Activated naive CD8-positive, alpha-beta T cell treated with anti-CD3 and anti-CD28 coated beads for 36 hours (primary cell): Measurements from ENCODE around the gene MDC1. TPM values are rescaled to one million over a fixed set of nuclear protein-coding genes. Genes with fewer than 3 reads are reported as not detected.
"Not testable (repeated sequence)": the region's sequence is repeated elsewhere in the genome, so short reads cannot be mapped to it uniquely, and the experiment has no call there.

Source experiments
- DNase-seq: peaks from one replicate; pipeline ENCODE4 v3.0.0; 2021
- H3K27ac Mint-ChIP-seq: one replicate; pipeline ENCODE4 v1.8.0; 2022; ENCODE audit warnings: mild to moderate bottlenecking, moderate library complexity, mixed read lengths
- H3K27me3 Mint-ChIP-seq: one replicate; pipeline ENCODE4 v1.8.0; 2022; ENCODE audit warnings: mild to moderate bottlenecking, mixed read lengths
- H3K36me3 Mint-ChIP-seq: one replicate; pipeline ENCODE4 v1.8.0; 2021; ENCODE audit warnings: mild to moderate bottlenecking, mixed read lengths
- H3K4me1 Mint-ChIP-seq: one replicate; pipeline ENCODE4 v1.8.0; 2021; ENCODE audit warnings: mixed read lengths
- H3K4me3 Mint-ChIP-seq: one replicate; pipeline ENCODE4 v1.8.0; 2022; ENCODE audit warnings: mild to moderate bottlenecking, moderate library complexity, mixed read lengths
- H3K9me3 Mint-ChIP-seq: one replicate; pipeline ENCODE4 v1.8.0; 2022; ENCODE audit warnings: mixed read lengths
- total RNA-seq, 2 experiments: library from RNA; stranded (reverse); gene quantifications; one replicate each; pipeline ENCODE4 v1.2.3, GENCODE V29; 2021

Gene MDC1
- total RNA-seq, 2 experiments from 2014 or later, result 63.2 to 67.0 TPM

DNA sequence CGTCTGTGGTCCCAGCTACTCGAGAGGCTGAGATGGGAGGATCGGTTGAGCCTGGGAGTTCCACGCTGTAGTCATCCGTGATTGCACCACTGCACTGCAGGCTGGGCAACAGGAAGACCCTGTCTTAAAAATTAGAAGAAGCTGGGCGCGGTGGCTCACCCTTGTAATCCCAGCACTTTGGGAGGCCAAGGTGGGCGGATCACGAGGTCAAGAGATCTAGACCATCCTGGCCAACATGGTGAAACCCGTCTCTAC, 4.9 kb upstream of the MDC1 start:
- not testable (repeated sequence) for DNase-seq, H3K9me3 Mint-ChIP-seq
- Mint-ChIP-seq H3K36me3 (peaks cover 61% of the 10 kb centered on the region), H3K4me1 (peaks cover 44% of the 10 kb centered on the region), H3K4me3 (peak overlapping the region; percentile 97), H3K27me3 (peaks cover 16% of the 10 kb centered on the region), H3K27ac (peak overlapping the region; percentile 100)

DNA sequence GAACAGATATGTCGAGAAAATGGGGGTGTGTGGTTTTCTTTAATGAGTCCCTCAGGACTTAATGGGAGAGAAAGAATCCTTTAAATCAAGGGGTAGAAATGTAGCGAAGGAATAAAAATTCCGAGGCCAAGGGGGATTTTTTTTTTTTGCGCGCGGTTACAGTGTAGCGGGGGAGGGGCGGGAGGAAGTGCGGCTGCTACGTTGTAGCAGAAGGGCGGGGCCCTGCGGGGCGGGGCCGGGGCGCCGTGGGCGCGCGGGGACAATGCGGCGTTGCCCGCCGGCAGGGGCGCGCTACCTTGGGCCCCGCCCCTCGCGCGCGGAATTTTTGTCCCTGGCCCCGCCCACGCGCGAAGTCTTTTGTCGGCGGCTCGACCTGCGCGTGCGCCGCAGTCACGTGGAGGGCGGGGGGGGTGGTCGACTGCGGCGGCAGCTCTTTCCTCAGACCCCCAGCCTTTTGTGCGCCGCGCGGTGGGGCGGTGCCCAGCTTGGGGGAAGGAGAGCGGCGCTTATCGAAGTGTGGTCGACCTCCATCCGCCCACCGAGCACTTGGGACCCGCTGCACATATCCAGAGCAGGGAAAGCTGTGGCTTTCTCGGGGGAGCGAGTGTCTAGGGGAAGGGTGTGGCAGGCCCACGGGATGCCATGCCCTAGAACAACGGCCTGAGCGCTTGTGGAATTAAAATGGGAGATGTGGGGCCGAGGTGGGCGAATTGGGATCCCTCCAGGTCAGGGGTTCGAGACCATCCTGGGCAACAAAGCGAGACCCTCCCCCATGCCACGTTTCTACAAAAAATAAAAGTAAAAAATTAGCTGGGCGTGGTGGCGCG, 4.3 kb upstream of the MDC1 start:
- Mint-ChIP-seq H3K4me1 (peaks cover 48% of the 10 kb centered on the region), H3K27ac (peak overlapping the region; percentile 100), H3K9me3 (peaks cover 1% of the 10 kb centered on the region), H3K4me3 (peak overlapping the region; percentile 97), H3K36me3 (peaks cover 67% of the 10 kb centered on the region), H3K27me3 (peaks cover 16% of the 10 kb centered on the region)
- DNase-seq, result peak; percentile 98

DNA sequence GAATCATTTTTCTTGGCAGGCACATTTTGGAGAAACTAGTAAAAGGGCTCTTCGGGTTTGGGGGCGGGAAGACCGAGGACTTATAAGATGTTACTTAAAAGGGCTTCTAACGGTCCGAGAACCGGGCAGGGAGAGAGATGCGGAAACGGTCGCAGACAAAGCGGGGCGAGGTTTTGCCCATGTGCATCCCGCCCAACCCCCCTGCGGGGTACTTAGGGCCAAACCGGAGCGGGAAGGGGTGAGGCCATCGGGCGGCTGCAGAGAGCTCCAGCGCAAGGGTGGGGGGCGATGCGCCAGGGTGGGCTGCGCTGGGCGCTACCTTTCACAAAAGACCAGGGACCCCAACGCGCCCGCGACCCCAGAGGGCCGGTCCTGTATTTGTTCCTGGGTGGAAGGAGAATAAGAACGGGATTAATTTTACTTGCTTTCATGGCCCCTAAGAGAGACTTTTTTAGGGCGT, 3.7 kb upstream of the MDC1 start:
- H3K4me1 Mint-ChIP-seq, result peaks cover 54% of the 10 kb centered on the region
- peaks cover 16% of the 10 kb centered on the region for H3K27me3 Mint-ChIP-seq
- peaks cover 1% of the 10 kb centered on the region for H3K9me3 Mint-ChIP-seq
- H3K27ac Mint-ChIP-seq, result peak overlapping the region; percentile 100
- DNase-seq, result peak; percentile 72
- H3K4me3 Mint-ChIP-seq, result peak overlapping the region; percentile 97
- peaks cover 71% of the 10 kb centered on the region for H3K36me3 Mint-ChIP-seq

DNA sequence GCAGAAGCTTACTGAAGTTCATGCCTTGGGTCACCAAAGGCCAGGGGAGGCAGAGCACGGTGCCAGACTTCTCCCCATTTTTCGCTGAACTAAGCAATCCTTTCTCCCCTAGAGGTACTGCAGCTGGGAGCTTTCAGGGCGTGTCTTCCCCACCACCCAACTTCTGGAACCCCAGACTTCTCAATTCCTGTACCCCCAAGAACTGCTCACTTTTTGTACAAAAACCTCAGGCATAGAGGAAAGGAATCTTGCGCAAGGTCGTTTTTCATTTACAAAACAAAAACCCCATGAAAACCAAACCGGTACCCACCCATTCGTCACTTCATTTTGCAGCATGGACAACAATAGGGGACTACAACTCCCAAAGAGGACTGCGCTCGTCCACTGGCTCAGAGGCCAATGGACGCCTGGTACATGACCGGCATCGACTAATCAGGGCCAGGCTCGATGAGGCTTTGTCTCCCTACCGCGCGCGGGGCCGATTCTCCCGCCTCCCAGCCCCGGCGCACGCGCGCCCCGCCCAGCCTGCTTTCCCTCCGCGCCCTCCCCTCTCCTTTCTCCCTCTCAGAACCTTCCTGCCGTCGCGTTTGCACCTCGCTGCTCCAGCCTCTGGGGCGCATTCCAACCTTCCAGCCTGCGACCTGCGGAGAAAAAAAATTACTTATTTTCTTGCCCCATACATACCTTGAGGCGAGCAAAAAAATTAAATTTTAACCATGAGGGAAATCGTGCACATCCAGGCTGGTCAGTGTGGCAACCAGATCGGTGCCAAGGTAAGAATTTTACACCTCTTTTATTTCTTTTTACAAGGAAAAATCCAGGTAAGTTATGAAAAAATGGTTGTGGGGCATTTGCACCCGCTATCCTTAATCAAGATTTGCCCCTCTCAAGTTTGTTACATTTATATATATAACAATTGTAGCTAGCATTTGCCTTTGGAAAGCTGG, 3.0 kb upstream of the MDC1 start, which contains the start of gene TUBB:
Gene TUBB (plus strand): TSS at position 562 of the 947 bp plus-strand sequence. CDS start 155 bp downstream, at position 717.
- peaks cover 72% of the 10 kb centered on the region for H3K36me3 Mint-ChIP-seq
- DNase-seq, result peak; percentile 96
- peak within 1 kb of the TSS; percentile 97 for H3K4me3 Mint-ChIP-seq
- peaks cover 14% of the 10 kb centered on the region for H3K27me3 Mint-ChIP-seq
- peak within 1 kb of the TSS; percentile 100 for H3K27ac Mint-ChIP-seq
- H3K4me1 Mint-ChIP-seq, result peaks cover 56% of the 10 kb centered on the region
- peaks cover 1% of the 10 kb centered on the region for H3K9me3 Mint-ChIP-seq

DNA sequence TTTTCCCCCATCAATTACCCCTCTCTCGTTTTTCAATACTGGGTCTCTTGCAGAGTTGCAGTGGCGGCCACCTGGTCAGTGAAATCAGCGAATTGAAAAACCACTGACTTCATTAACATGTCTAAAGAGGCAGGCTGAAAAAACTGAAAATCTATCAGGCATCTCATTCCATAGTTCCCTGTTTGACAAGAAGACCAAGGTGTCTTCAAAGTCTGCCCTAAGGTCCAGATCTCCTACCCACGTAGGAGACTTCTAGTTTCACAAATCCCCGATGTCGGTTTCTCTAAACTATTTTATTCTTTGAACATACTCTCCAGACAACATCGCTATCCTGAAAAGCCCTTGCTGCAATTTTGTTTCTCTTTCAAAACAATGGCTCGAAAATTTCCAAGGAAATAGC, 2.3 kb upstream of the MDC1 start:
- H3K27me3 Mint-ChIP-seq, result peaks cover 12% of the 10 kb centered on the region
- H3K4me1 Mint-ChIP-seq, result peaks cover 53% of the 10 kb centered on the region
- peaks cover 1% of the 10 kb centered on the region for H3K9me3 Mint-ChIP-seq
- no peak for DNase-seq
- H3K36me3 Mint-ChIP-seq, result peaks cover 71% of the 10 kb centered on the region
- peak overlapping the region; percentile 100 for H3K27ac Mint-ChIP-seq
- H3K4me3 Mint-ChIP-seq, result peak overlapping the region; percentile 97

DNA sequence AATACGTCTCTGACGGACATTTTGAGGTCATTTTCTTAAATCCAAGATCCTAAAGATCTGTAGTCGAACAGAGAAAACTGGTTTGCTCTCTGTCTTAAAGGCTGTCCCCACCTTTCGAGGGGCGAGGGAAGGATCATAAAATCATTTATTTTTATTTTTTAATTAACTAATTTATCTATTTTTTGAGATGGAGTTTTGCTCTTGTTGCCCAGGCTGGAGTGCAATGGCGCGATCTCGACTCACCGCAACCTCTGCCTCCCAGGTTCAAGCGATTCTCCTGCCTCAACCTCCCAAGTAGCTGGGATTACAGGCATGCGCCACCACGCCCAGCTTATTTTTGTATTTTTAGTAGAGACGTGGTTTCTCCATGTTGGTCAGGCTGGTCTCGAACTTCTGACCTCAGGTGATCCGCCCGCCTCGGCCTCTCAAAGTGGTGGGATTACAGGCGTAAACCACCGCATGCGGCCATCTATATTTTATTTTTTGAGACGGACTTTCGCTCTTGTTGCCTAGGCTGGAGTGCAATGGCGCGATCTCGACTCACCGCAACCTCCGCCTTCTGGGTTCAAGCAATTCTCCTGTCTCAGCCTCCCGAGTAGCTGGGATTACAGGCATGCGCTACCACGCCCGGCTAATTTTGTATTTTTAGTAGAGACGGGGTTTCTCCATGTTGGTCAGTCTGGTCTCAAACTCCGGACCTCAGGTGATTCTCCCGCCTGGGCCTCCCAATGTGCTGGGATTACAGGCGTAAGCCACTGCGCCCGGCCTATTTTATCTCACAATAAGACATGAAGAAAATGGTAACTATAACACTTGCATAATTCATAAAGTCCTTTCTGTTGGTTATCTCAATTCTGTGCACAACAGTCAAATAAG, 1.0 kb upstream of the MDC1 start:
- Mint-ChIP-seq H3K36me3 (peaks cover 65% of the 10 kb centered on the region), H3K27ac (peak overlapping the region; percentile 100), H3K4me1 (peaks cover 40% of the 10 kb centered on the region), H3K27me3 (peaks cover 12% of the 10 kb centered on the region), H3K4me3 (peak overlapping the region; percentile 97)
- not testable (repeated sequence) for H3K9me3 Mint-ChIP-seq, DNase-seq

DNA sequence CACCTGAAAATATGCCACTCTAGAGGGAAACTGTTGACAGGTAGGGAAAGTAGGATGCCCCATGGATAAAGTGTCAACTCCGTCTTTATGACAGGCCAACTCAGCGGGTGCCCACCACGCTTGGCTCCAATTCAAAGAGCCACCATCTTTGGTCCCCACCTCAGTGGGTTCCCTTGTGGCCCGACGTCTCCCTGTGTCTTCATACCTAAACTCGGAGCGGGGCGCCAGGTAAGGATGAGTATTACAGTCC, 277 bp downstream of the MDC1 start:
- H3K4me3 Mint-ChIP-seq, result peak overlapping the region; percentile 97
- H3K4me1 Mint-ChIP-seq, result peaks cover 38% of the 10 kb centered on the region
- H3K9me3 Mint-ChIP-seq, result peaks cover 1% of the 10 kb centered on the region
- peak overlapping the region; percentile 100 for H3K27ac Mint-ChIP-seq
- no peak for DNase-seq
- H3K27me3 Mint-ChIP-seq, result peaks cover 12% of the 10 kb centered on the region
- H3K36me3 Mint-ChIP-seq, result peaks cover 61% of the 10 kb centered on the region

DNA sequence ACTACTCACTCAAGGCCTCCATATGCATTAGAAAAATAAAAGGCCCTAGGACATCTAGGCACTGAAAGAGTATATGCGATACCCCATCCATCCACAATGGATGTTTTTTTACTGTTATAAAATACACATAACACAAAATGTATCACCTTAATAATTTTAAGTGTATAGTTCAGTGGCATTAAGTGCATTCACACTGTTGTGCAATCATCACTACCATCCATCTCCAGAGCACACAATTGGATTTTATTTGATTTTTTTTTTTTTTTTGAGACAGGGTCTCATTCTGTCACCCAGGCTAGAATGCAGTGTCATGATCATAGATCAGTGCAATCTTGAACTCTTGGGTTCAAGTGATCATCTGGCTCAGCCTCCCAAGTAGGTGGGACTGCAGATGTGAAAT, 2.8 kb downstream of the MDC1 start:
- H3K27ac Mint-ChIP-seq, result no peak overlapping the region
- peaks cover 53% of the 10 kb centered on the region for H3K36me3 Mint-ChIP-seq
- DNase-seq, result no peak
- H3K4me1 Mint-ChIP-seq, result peaks cover 37% of the 10 kb centered on the region
- H3K4me3 Mint-ChIP-seq, result no peak overlapping the region
- H3K9me3 Mint-ChIP-seq, result peaks cover 1% of the 10 kb centered on the region
- no peaks in the 10 kb centered on the region for H3K27me3 Mint-ChIP-seq

DNA sequence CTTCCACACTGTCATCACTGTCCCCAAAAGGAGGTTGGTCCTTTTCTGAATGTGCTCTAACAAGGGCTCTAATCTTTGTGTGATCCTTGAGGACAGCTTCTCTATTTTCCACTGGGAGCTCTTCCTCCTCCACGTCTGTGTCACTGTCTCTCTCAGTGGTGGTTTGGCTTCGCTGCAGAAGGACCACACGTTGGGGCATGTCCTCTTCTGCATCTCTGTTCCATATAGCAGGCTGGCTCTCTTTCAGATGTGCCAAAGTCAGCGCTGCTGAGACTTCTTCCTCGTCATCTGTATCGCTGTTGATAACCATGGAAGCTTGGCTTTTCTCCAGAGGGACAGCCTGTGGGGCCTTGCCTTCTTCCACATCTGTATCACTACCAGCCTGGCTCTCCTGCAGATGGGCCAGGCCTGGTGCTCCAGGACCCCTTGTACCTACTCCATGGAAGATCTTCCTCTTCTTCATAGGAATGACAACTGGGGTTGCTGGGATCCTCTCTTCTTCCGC, 4.6 kb downstream of the MDC1 start:
- peak overlapping the region; percentile 9 for H3K27ac Mint-ChIP-seq

DNA sequence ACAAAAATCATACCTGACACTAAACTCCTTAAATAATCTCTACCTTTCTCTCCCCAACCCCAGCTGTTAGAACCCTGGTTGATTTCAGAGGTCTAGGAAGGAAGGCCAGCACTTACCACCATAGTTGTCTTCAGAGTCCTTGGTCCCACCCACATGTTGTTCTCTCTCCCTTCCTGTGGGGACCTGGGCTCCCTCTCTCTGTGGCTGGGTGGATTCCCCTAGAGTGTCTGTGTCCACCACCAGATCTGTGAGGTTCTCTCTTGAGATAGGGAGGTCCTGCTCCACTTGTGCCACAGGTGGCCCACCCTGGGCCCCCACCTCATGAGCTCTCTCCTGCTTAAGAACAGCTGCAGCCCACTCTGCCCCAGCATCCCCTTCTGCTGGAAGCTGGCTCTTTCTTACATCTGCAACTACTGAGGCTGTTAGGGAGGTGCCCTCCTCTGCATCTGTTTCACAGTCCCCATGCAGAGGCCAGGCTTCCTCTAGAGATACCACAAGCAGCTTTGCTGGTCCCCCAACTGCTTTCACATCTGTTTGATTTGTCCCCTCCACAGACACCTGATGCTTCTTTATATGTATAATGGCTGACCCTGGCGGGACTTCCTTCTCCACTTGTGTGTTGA, 5.2 kb downstream of the MDC1 start:
- DNase-seq, result no peak

More for the DNA sequence above, 4.6 kb downstream of the MDC1 start:
- Mint-ChIP-seq H3K36me3 (peaks cover 57% of the 10 kb centered on the region), H3K9me3 (peaks cover 1% of the 10 kb centered on the region), H3K4me3 (no peak overlapping the region), H3K4me1 (peaks cover 27% of the 10 kb centered on the region), H3K27me3 (no peaks in the 10 kb centered on the region)
- DNase-seq, result no peak

DNA sequence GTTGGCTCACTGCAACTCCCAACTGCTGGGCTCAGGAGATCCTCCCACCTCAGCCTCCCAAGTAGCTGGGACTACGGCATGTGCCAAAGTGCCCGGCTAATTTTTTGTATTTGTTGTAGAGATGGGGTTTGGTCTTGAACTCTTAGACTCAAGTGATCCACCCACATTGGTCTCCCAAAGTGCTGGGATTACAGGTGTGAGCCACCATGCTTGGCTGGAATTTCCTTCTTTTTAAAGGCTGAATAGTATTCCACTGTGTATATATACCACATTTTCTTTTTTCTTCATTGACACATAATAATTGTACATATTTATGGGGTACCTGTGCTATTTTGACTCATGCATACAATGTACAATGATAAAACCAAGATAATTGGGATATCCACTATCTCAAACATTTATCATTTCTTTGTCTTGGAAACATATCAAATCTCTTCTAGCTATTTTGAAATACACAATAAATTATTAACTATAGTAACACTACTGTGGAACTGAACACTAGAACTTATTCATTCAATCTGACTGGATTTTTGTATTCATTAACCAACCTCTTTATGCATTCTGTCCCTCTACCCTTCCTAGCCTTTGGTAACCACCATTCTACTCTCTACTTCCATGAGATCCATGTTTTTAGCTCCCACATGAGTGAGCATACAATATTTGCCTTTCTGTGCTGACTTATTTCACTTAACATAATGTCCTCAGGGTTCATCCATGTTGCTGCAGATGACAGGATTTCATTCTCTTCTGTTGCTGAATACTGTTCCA, 7.8 kb downstream of the MDC1 start:
- H3K27ac Mint-ChIP-seq, result no peak overlapping the region
- no peaks in the 10 kb centered on the region for H3K9me3 Mint-ChIP-seq
- H3K4me1 Mint-ChIP-seq, result peaks cover 7% of the 10 kb centered on the region
- DNase-seq, result no peak
- H3K4me3 Mint-ChIP-seq, result no peak overlapping the region
- no peaks in the 10 kb centered on the region for H3K27me3 Mint-ChIP-seq
- H3K36me3 Mint-ChIP-seq, result peaks cover 48% of the 10 kb centered on the region

More for the DNA sequence above, 5.2 kb downstream of the MDC1 start:
- peaks cover 25% of the 10 kb centered on the region for H3K4me1 Mint-ChIP-seq
- peaks cover 56% of the 10 kb centered on the region for H3K36me3 Mint-ChIP-seq
- no peaks in the 10 kb centered on the region for H3K27me3 Mint-ChIP-seq
- no peak overlapping the region for H3K4me3 Mint-ChIP-seq
- H3K27ac Mint-ChIP-seq, result peak overlapping the region; percentile 9
- H3K9me3 Mint-ChIP-seq, result peaks cover 1% of the 10 kb centered on the region

DNA sequence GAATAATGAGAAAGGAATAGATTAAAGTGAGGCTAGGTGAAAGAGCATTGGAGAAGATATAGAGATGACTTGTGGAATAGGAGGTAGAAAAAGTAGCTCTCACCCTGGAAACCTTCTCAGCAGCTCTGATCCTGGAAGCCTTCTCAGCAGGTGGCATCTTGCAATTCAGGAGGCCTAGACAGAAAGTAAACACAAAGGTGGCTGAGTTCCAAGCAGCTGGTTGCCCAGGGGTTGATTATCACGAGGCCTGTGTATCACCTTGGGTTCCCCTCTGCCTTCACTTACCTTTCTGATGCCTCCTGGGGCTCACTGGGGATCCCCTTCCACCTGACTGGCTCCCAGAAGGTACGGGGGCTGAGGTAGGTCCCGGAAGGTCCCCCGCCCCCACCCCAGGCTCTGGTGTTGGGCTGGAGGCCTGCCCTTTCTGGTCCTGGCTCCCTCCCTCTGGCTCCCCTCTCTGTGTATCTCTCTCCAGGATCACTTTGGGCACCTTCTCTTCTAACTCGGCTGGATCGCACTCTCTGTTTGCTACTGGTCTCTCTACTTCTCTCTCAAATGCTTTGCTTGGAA, 9.7 kb downstream of the MDC1 start:
- no peak for DNase-seq
- Mint-ChIP-seq H3K4me1 (peaks cover 7% of the 10 kb centered on the region), H3K4me3 (no peak overlapping the region), H3K9me3 (no peaks in the 10 kb centered on the region), H3K27ac (no peak overlapping the region), H3K27me3 (no peaks in the 10 kb centered on the region), H3K36me3 (peaks cover 37% of the 10 kb centered on the region)

DNA sequence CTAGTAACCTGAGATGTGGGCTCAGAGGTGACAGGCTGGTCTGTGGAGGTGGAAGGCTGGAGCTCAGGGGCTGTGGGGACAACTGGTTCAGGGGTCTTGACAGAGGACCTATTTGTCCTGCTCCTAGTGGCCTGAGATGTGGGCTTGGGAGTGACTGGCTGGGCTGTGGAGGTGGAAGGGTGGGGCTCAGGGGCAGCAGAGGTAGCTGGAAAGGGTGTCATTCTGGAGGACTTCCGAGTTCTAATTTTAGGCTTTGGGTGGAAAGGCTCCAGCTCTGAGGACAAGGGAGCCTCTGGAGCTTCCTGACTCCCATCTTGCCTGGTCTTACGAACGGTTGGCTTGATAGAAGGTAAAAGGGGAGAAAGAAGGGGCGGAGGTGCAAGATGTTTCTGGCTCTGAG, 11.5 kb downstream of the MDC1 start:
- H3K4me1 Mint-ChIP-seq, result no peaks in the 10 kb centered on the region
- peaks cover 26% of the 10 kb centered on the region for H3K36me3 Mint-ChIP-seq
- H3K27ac Mint-ChIP-seq, result no peak overlapping the region
- DNase-seq, result no peak
- no peaks in the 10 kb centered on the region for H3K9me3 Mint-ChIP-seq
- no peak overlapping the region for H3K4me3 Mint-ChIP-seq
- no peaks in the 10 kb centered on the region for H3K27me3 Mint-ChIP-seq
